Mesothelial cell of epicardium (in vitro differentiated cells): ENCODE measurements around the gene THBS4. TPM values are rescaled to one million over a fixed set of nuclear protein-coding genes. Genes with fewer than 3 reads are reported as not detected.

Experiments
- DNase-seq, 2 experiments: peaks; one replicate each; pipeline ENCODE4 v3.0.0; 2021; ENCODE audit warnings: low spot score in 2 of 2; ENCODE audit not compliant: unreplicated experiment in 2 of 2
- H3K27ac Mint-ChIP-seq: 2 replicates; pipeline ENCODE4 v1.8.0; 2021; ENCODE audit warnings: mixed read lengths
- H3K27me3 Mint-ChIP-seq: 2 replicates; pipeline ENCODE4 v1.8.0; 2021; ENCODE audit warnings: low read depth, mixed read lengths
- H3K36me3 Mint-ChIP-seq: 2 replicates; pipeline ENCODE4 v1.8.0; 2021; ENCODE audit warnings: mixed read lengths
- H3K4me1 Mint-ChIP-seq: 2 replicates; pipeline ENCODE4 v1.8.0; 2021; ENCODE audit warnings: mixed read lengths
- H3K4me3 Mint-ChIP-seq: 2 replicates; pipeline ENCODE4 v1.8.0; 2021; ENCODE audit warnings: mild to moderate bottlenecking, moderate library complexity, mixed read lengths
- H3K9me3 Mint-ChIP-seq: 2 replicates; pipeline ENCODE4 v1.8.0; 2021; ENCODE audit warnings: mixed read lengths
- CTCF ChIP-seq: fragments of 200-600 bp; sonication (generic); IDR thresholded peaks from one replicate; pipeline ENCODE4 v1.5.0; 2021; ENCODE audit warnings: antibody characterized with exemption; ENCODE audit not compliant: unreplicated experiment
- total RNA-seq: library from RNA; stranded (reverse); gene quantifications from 3 replicates; pipeline ENCODE4 v1.2.1, GENCODE V29; 2021

THBS4 gene
- total RNA-seq, 1 donor from 2014 or later, result 17.3 TPM

- Mint-ChIP-seq H3K36me3 (no peaks in the 10 kb centered on the region), H3K4me1 (peaks cover 17% of the 10 kb centered on the region), H3K9me3 (no peaks in the 10 kb centered on the region), H3K27me3 (no peaks in the 10 kb centered on the region), H3K27ac (no peak overlapping the region), H3K4me3 (no peak overlapping the region)
- DNase-seq, result no peak
- no peak for TF ChIP-seq CTCF
Observed at GRCh38 chr5:80057921-80058320, 22.8 kb downstream of the THBS4 start.

GRCh38 chr5:80059354-80059980 is 24.3 kb downstream of the THBS4 start:
- Mint-ChIP-seq H3K36me3 (no peaks in the 10 kb centered on the region), H3K27me3 (no peaks in the 10 kb centered on the region), H3K4me1 (peaks cover 27% of the 10 kb centered on the region), H3K4me3 (no peak overlapping the region), H3K9me3 (no peaks in the 10 kb centered on the region), H3K27ac (no peak overlapping the region)
- no peak for DNase-seq
- no peak for TF ChIP-seq CTCF

GRCh38 chr5:80060966-80061365 is 25.8 kb downstream of the THBS4 start:
- Mint-ChIP-seq H3K36me3 (no peaks in the 10 kb centered on the region), H3K9me3 (no peaks in the 10 kb centered on the region), H3K4me3 (no peak overlapping the region), H3K27me3 (no peaks in the 10 kb centered on the region), H3K27ac (peak overlapping the region; percentile 75), H3K4me1 (peaks cover 29% of the 10 kb centered on the region)
- no peak for TF ChIP-seq CTCF
- no peak for DNase-seq

- no peak for DNase-seq
- no peak overlapping the region for H3K4me3 Mint-ChIP-seq
- H3K4me1 Mint-ChIP-seq, result peaks cover 28% of the 10 kb centered on the region
- no peaks in the 10 kb centered on the region for H3K36me3 Mint-ChIP-seq
- H3K27me3 Mint-ChIP-seq, result no peaks in the 10 kb centered on the region
- H3K27ac Mint-ChIP-seq, result no peak overlapping the region
- no peak for TF ChIP-seq CTCF
- H3K9me3 Mint-ChIP-seq, result no peaks in the 10 kb centered on the region
Observed at GRCh38 chr5:80061547-80061946, 26.4 kb downstream of the THBS4 start.

- no peak for TF ChIP-seq CTCF
- DNase-seq, result no peak
- Mint-ChIP-seq H3K36me3 (no peaks in the 10 kb centered on the region), H3K4me1 (peaks cover 37% of the 10 kb centered on the region), H3K27ac (peak overlapping the region; percentile 30), H3K27me3 (no peaks in the 10 kb centered on the region), H3K4me3 (no peak overlapping the region), H3K9me3 (no peaks in the 10 kb centered on the region)
Observed at GRCh38 chr5:80064124-80064523, 29.0 kb downstream of the THBS4 start.

- H3K27me3 Mint-ChIP-seq, result no peaks in the 10 kb centered on the region
- H3K27ac Mint-ChIP-seq, result no peak overlapping the region
- no peaks in the 10 kb centered on the region for H3K9me3 Mint-ChIP-seq
- H3K36me3 Mint-ChIP-seq, result no peaks in the 10 kb centered on the region
- H3K4me3 Mint-ChIP-seq, result no peak overlapping the region
- DNase-seq, result no peak
- no peak for TF ChIP-seq CTCF
- peaks cover 51% of the 10 kb centered on the region for H3K4me1 Mint-ChIP-seq
Observed at GRCh38 chr5:80067016-80067415, 31.9 kb downstream of the THBS4 start.
